ENCODE results near the gene ITIH3.

The ITIH3 gene

GRCh38 chr3:52796411-52796810 is 1.8 kb downstream of the ITIH3 start:
- H3K4me3 ChIP-seq (replicated peaks in 1 of 2; ENCODE audit: low read depth in 2 of 2, low read length in 2 of 2): no peak overlapping the region
- no peak for TF ChIP-seq CTCF (IDR thresholded peaks at IDR 0.05; ENCODE audit: low read depth, low read length)
- no peak for DNase-seq (ENCODE audit: low read depth in 2 of 2)

GRCh38 chr3:52798376-52798977 is 3.9 kb downstream of the ITIH3 start:
- no peak overlapping the region for H3K4me3 ChIP-seq (replicated peaks in 1 of 2; ENCODE audit: low read depth in 2 of 2, low read length in 2 of 2)
- TF ChIP-seq CTCF (IDR thresholded peaks at IDR 0.05; ENCODE audit: low read depth, low read length): no peak
- DNase-seq (ENCODE audit: low read depth in 2 of 2): peak in 1 of 2 donors; percentile 26

- no peak overlapping the region for H3K4me3 ChIP-seq (replicated peaks in 1 of 2; ENCODE audit: low read depth in 2 of 2, low read length in 2 of 2)
- DNase-seq (ENCODE audit: low read depth in 2 of 2): peak in 1 of 2 donors; percentile 13
- peak; percentile 50 for TF ChIP-seq CTCF (IDR thresholded peaks at IDR 0.05; ENCODE audit: low read depth, low read length)
These were observed 4.4 kb downstream of the ITIH3 start for GRCh38 chr3:52798978-52799476.

- no peak for TF ChIP-seq CTCF (IDR thresholded peaks at IDR 0.05; ENCODE audit: low read depth, low read length)
- no peak overlapping the region for H3K4me3 ChIP-seq (replicated peaks in 1 of 2; ENCODE audit: low read depth in 2 of 2, low read length in 2 of 2)
- peak; percentile 5 to 58 for DNase-seq (ENCODE audit: low read depth in 2 of 2)
These were observed 5.5 kb downstream of the ITIH3 start for GRCh38 chr3:52800079-52800478.

GRCh38 chr3:52801839-52802238 is 7.2 kb downstream of the ITIH3 start:
- peak in 1 of 2 donors; percentile 12 for DNase-seq (ENCODE audit: low read depth in 2 of 2)

GRCh38 chr3:52805270-52806039 is 10.9 kb downstream of the ITIH3 start:
- TF ChIP-seq CTCF (IDR thresholded peaks at IDR 0.05; ENCODE audit: low read depth, low read length): no peak
- no peak for DNase-seq (ENCODE audit: low read depth in 2 of 2)
- no peak overlapping the region for H3K4me3 ChIP-seq (replicated peaks in 1 of 2; ENCODE audit: low read depth in 2 of 2, low read length in 2 of 2)

More at GRCh38 chr3:52801839-52802238, 7.2 kb downstream of the ITIH3 start:
- TF ChIP-seq CTCF (IDR thresholded peaks at IDR 0.05; ENCODE audit: low read depth, low read length): no peak
- H3K4me3 ChIP-seq (replicated peaks in 1 of 2; ENCODE audit: low read depth in 2 of 2, low read length in 2 of 2): no peak overlapping the region
